ENCODE results near the gene NLRC4. TPM values are rescaled to one million over a fixed set of nuclear protein-coding genes. Genes with fewer than 3 reads are reported as not detected.

The NLRC4 gene
- total RNA-seq, result not detected in 2 replicates

GRCh38 chr2:32264422-32265105 lies at the start of gene NLRC4:
Gene NLRC4, minus strand, starts transcription at chr2:32264886. Its CDS starts 8,111 bp downstream, at chr2:32256775.

GRCh38 chr2:32277674-32278477 lies 13.2 kb upstream of the NLRC4 start, which contains the start of gene YIPF4:
Gene YIPF4, plus strand, starts transcription at chr2:32277904. Its CDS starts 252 bp downstream, at chr2:32278156.

Other genes starting within 250 kb of the NLRC4 start
- gene DPY30, start 225.1 kb downstream of the NLRC4 start, total RNA-seq, result 59.8 and 63.9 TPM in 2 replicates
- 9.9 and 17.0 TPM in 2 replicates for gene SPAST, start 201.3 kb downstream of the NLRC4 start, total RNA-seq
- gene SLC30A6, start 99.0 kb downstream of the NLRC4 start, total RNA-seq, result 18.6 and 20.4 TPM in 2 replicates
- gene YIPF4, start 13.0 kb upstream of the NLRC4 start, total RNA-seq, result 23.5 and 37.9 TPM in 2 replicates
- 46.8 and 48.8 TPM in 2 replicates for gene BIRC6, start 92.1 kb upstream of the NLRC4 start, total RNA-seq